OCI-LY1 (cell line): ENCODE measurements around the gene MEGF8.

Experiments
- H2AFZ ChIP-seq: fragments of 200-600 bp; sonication (generic), shearing (Covaris generic); 2 replicates; pipeline ENCODE4 v1.6.0; 2014; ENCODE audit warnings: antibody characterized with exemption, mild to moderate bottlenecking, low read length
- H3F3A ChIP-seq: fragments of 200-600 bp; sonication (generic), shearing (Covaris generic); 2 replicates; pipeline ENCODE4 v1.6.0; 2014; ENCODE audit warnings: mild to moderate bottlenecking, antibody characterized with exemption, low read length, moderate library complexity; ENCODE audit not compliant: insufficient read depth
- H3K27ac ChIP-seq: fragments of 200-600 bp; sonication (generic); 2 replicates; pipeline ENCODE4 v1.5.1; 2014; ENCODE audit warnings: low read length, mixed run types, mild to moderate bottlenecking, low read depth; ENCODE audit not compliant: poor library complexity, severe bottlenecking
- H3K27me3 ChIP-seq: fragments of 200-600 bp; sonication (generic); 2 replicates; pipeline ENCODE4 v1.6.0; 2014; ENCODE audit warnings: antibody characterized with exemption, mild to moderate bottlenecking, low read length, moderate library complexity; ENCODE audit not compliant: insufficient read depth
- H3K36me3 ChIP-seq: fragments of 200-600 bp; sonication (generic); 2 replicates; pipeline ENCODE4 v1.6.1; 2014; ENCODE audit warnings: mild to moderate bottlenecking, antibody characterized with exemption, low read length, moderate library complexity, mixed read lengths; ENCODE audit not compliant: insufficient read depth
- H3K4me1 ChIP-seq: fragments of 200-600 bp; sonication (generic); 2 replicates; pipeline ENCODE4 v1.5.1; 2014; ENCODE audit warnings: mild to moderate bottlenecking, low read length, moderate library complexity; ENCODE audit not compliant: insufficient read depth, severe bottlenecking
- H3K4me2 ChIP-seq: fragments of 200-600 bp; sonication (generic), shearing (Covaris generic); 2 replicates; pipeline ENCODE4 v1.6.1; 2014; ENCODE audit warnings: low read length
- H3K4me3 ChIP-seq: fragments of 200-600 bp; sonication (generic); 2 replicates; pipeline ENCODE4 v1.5.1; 2014; ENCODE audit warnings: low read length, low read depth, mild to moderate bottlenecking, mixed read lengths; ENCODE audit not compliant: poor library complexity, severe bottlenecking
- H3K79me2 ChIP-seq: fragments of 200-600 bp; shearing (Covaris generic); 2 replicates; pipeline ENCODE4 v1.6.1; 2016; ENCODE audit warnings: mixed run types, low read length, mixed read lengths; ENCODE audit not compliant: insufficient read depth
- H3K9ac ChIP-seq: fragments of 200-600 bp; sonication (generic), shearing (Covaris generic); 2 replicates; pipeline ENCODE4 v1.6.1; 2014; ENCODE audit warnings: mild to moderate bottlenecking, low read length, mixed read lengths
- H3K9me2 ChIP-seq: fragments of 200-600 bp; sonication (generic), shearing (Covaris generic); 2 replicates; pipeline ENCODE4 v1.6.1; 2014; ENCODE audit warnings: low read depth, mild to moderate bottlenecking, low read length, mixed read lengths
- H3K9me3 ChIP-seq: fragments of 200-600 bp; shearing (Covaris generic); 2 replicates; pipeline ENCODE4 v1.6.1; 2014; ENCODE audit warnings: low read length, mixed read lengths
- H4K20me1 ChIP-seq: fragments of 200-600 bp; sonication (generic), shearing (Covaris generic); 2 replicates; pipeline ENCODE4 v1.6.0; 2016; ENCODE audit warnings: mild to moderate bottlenecking, low read length; ENCODE audit not compliant: insufficient read depth
- EZH2 ChIP-seq: fragments of 200-600 bp; sonication (generic), shearing (Covaris generic); IDR thresholded peaks from 2 replicates; pipeline ENCODE4 v1.8.0; 2017; ENCODE audit warnings: borderline replicate concordance, mixed run types, mild to moderate bottlenecking, antibody characterized with exemption, low read length, moderate library complexity, mixed read lengths
- TF ChIP-seq, protein P1 (sequence below): fragments of 200-600 bp; sonication (generic), shearing (Covaris generic); IDR thresholded peaks from 2 replicates; pipeline ENCODE4 v1.5.1; 2017; ENCODE audit warnings: mild to moderate bottlenecking, antibody characterized with exemption, low read length, moderate library complexity, mixed read lengths

MEGF8 gene

DNA sequence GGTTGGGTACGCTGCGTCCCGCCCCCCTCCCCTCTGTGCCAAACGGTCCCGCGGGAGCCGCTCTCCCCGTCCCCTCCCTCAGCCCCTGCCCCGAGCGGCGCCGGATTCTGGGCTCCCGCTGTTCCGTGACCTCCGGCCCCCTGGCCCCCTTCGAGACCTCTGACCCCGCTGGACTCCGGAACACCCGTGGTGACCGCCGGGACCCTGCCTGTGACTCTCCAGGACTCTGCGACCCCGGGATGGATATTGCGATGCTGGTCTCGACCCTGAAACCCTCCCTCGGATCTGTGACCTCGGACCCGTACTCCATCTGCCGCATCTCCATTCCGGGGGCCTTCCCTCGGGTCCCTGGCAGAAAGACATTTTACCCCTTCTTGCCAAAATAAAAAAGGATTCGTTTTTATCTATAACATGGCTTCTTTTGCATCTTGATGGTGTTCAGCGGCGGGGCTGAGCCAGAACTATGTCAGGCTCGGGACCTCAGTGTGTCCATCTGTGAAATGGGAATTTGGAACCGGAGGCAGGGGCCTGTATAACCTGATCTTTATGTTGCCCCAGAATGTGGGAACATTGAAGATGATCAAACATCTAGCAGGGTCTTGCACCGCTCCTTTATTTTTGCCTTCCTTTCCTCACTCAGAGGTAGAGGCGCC, 654 bp upstream of the MEGF8 start:
- H3K4me1 ChIP-seq, result peaks cover 30% of the 10 kb centered on the region
- H3K9ac ChIP-seq, result peak overlapping the region; percentile 67
- no peaks in the 10 kb centered on the region for H3K9me2 ChIP-seq
- H3K4me2 ChIP-seq, result peak overlapping the region; percentile 81
- no peak overlapping the region for H3K27ac ChIP-seq
- H3K27me3 ChIP-seq, result no peaks in the 10 kb centered on the region
- no peaks in the 10 kb centered on the region for H3K9me3 ChIP-seq
- H3K36me3 ChIP-seq, result no peaks in the 10 kb centered on the region
- no peaks in the 10 kb centered on the region for H4K20me1 ChIP-seq
- TF ChIP-seq, protein P1, sequence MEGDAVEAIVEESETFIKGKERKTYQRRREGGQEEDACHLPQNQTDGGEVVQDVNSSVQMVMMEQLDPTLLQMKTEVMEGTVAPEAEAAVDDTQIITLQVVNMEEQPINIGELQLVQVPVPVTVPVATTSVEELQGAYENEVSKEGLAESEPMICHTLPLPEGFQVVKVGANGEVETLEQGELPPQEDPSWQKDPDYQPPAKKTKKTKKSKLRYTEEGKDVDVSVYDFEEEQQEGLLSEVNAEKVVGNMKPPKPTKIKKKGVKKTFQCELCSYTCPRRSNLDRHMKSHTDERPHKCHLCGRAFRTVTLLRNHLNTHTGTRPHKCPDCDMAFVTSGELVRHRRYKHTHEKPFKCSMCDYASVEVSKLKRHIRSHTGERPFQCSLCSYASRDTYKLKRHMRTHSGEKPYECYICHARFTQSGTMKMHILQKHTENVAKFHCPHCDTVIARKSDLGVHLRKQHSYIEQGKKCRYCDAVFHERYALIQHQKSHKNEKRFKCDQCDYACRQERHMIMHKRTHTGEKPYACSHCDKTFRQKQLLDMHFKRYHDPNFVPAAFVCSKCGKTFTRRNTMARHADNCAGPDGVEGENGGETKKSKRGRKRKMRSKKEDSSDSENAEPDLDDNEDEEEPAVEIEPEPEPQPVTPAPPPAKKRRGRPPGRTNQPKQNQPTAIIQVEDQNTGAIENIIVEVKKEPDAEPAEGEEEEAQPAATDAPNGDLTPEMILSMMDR, result peak; percentile 91
- no peak for TF ChIP-seq EZH2
- H3F3A ChIP-seq, result no peaks in the 10 kb centered on the region
- no peaks in the 10 kb centered on the region for H3K79me2 ChIP-seq
- peak overlapping the region; percentile 76 for H2AFZ ChIP-seq
- H3K4me3 ChIP-seq, result peak overlapping the region; percentile 62

DNA sequence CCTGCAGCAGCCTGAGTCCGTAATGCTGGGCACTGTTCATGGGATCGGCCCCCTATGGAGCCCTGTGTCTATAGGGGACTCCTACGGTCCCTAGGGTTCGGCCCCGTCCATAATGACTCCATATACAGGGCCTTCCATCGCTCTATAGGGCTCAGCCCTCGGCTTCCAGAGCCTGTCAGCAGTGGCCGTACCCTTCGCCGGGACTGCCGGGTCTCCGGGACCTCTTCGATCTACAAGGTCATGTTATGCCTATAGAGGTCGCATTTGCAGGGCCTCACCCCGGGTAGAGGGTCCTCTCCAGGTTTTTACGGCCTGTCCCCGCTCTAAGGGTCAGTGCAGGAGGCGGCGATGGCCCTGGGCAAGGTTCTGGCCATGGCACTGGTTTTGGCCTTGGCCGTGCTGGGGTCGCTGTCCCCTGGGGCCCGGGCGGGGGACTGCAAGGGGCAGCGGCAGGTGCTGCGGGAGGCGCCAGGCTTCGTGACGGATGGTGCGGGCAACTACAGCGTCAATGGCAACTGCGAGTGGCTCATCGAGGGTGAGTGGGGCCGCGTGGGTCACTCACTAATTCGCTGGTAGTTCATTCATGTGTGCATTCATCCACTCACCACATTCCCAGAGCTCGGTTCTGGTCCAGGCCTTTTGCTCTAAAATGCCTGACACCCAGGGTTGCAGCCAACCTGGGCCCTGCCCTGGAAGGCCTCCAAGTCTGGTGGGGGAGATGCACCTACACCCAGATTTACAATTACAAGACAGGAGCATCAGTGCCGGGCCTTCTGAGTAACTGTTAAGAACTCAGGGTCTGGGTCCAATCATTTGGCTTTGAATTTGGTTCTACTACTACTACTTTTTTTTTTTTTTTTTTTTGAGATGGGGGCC, 699 bp downstream of the MEGF8 start:
- no peak for TF ChIP-seq EZH2
- TF ChIP-seq, protein P1, result peak; percentile 48

DNA sequence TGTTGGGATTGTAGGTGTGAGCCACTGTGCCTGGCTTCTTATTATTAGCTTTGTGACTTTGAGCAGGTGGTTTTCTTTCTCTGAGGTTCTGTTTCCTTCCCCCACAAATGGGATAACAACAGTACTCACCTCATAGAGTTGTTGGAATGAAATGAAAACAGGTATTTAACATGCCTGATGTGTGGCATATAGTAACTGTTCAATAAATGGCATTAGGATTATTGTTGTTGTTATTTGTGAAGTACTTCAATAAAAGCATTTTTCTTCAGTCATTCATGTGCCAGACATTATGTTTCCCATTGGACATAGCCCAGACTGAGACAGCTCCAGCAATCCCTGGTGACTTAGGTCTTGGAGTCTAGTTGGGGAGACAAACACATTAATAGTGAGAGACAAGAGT, 1.5 kb downstream of the MEGF8 start:
- peak overlapping the region; percentile 88; the same call in 1 of the 2 replicates for H3K4me2 ChIP-seq
- H3K27ac ChIP-seq, result no peak overlapping the region
- no peak overlapping the region for H3K9ac ChIP-seq
- no peaks in the 10 kb centered on the region for H3K9me3 ChIP-seq
- no peak overlapping the region for H2AFZ ChIP-seq
- H4K20me1 ChIP-seq, result no peaks in the 10 kb centered on the region
- H3K4me1 ChIP-seq, result peaks cover 30% of the 10 kb centered on the region
- H3K27me3 ChIP-seq, result no peaks in the 10 kb centered on the region
- TF ChIP-seq, protein P1, result no peak
- no peak for TF ChIP-seq EZH2
- H3F3A ChIP-seq, result no peaks in the 10 kb centered on the region
- no peaks in the 10 kb centered on the region for H3K79me2 ChIP-seq
- H3K9me2 ChIP-seq, result no peaks in the 10 kb centered on the region
- no peaks in the 10 kb centered on the region for H3K36me3 ChIP-seq
- H3K4me3 ChIP-seq, result no peak overlapping the region

More for the DNA sequence above, 699 bp downstream of the MEGF8 start:
- Histone ChIP-seq H3K4me3 (peak overlapping the region; percentile 83), H3K27me3 (no peaks in the 10 kb centered on the region), H3K27ac (no peak overlapping the region), H3K9me3 (no peaks in the 10 kb centered on the region), H2AFZ (no peak overlapping the region), H3F3A (no peaks in the 10 kb centered on the region), H3K79me2 (no peaks in the 10 kb centered on the region), H3K9me2 (no peaks in the 10 kb centered on the region), H3K4me1 (peaks cover 30% of the 10 kb centered on the region), H3K9ac (peak overlapping the region; percentile 83), H4K20me1 (no peaks in the 10 kb centered on the region), H3K36me3 (no peaks in the 10 kb centered on the region), H3K4me2 (peak overlapping the region; percentile 88)
